Measurements from ENCODE around the gene TOMM7. TPM values are rescaled to one million over a fixed set of nuclear protein-coding genes. Genes with fewer than 3 reads are reported as not detected.

Gene TOMM7
- total RNA-seq, 1 donor from 2014 or later = 324 TPM

DNA sequence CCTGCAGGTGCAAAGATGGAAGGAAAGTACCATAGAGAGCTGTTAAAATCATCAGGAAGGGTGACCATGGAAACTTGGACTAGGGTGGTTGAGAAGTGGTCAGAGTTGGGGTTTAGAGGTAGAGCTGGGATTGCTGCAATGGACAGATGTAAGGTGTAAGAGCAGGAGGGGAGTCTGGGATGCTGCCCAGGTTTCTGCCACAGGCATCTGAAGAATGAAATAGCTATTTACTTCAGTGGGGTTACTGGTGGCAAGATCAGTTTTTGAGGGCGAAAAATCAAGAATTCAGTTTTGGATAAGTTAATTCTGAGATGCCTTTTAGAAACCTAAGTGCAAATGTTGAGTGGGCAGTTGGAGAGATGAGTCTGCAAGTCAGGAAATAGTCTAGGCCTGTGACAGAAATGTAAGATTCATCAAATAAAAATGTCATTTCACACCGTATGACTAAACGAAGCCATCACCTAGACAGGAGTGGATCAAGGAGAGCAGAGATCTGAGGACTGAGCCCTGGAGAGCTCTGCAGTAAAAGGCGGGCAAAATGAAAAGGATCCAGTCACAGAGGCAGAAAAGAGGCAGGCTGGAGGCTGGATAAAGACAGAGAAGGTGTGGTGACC is 22.7 kb upstream of the TOMM7 start:
- H3K4me1 Mint-ChIP-seq = no peaks in the 10 kb centered on the region
- ChIA-PET CTCF (interaction anchor here (1.0 kb wide), 1 partner anchor 172 kb away, joined by 3 read pairs; no protein-coding TSS in a partner anchor), POLR2A (interaction anchor here (0.7 kb wide), 1 partner anchor 56 kb away, joined by 5 read pairs; no protein-coding TSS in a partner anchor)
- no peak for ATAC-seq (ENCODE audit: low read depth)
- H3K27me3 Mint-ChIP-seq = no peaks in the 10 kb centered on the region
- H3K4me3 Mint-ChIP-seq = no peak overlapping the region
- no peaks in the 10 kb centered on the region for H3K9me3 Mint-ChIP-seq
- DNase-seq = no peak
- no peaks in the 10 kb centered on the region for H3K36me3 Mint-ChIP-seq (ENCODE audit: low read depth)
- intact Hi-C loops (cut with micrococcal nuclease) = no loop called here
- H3K27ac Mint-ChIP-seq = no peak overlapping the region
- TF ChIP-seq, protein P1, sequence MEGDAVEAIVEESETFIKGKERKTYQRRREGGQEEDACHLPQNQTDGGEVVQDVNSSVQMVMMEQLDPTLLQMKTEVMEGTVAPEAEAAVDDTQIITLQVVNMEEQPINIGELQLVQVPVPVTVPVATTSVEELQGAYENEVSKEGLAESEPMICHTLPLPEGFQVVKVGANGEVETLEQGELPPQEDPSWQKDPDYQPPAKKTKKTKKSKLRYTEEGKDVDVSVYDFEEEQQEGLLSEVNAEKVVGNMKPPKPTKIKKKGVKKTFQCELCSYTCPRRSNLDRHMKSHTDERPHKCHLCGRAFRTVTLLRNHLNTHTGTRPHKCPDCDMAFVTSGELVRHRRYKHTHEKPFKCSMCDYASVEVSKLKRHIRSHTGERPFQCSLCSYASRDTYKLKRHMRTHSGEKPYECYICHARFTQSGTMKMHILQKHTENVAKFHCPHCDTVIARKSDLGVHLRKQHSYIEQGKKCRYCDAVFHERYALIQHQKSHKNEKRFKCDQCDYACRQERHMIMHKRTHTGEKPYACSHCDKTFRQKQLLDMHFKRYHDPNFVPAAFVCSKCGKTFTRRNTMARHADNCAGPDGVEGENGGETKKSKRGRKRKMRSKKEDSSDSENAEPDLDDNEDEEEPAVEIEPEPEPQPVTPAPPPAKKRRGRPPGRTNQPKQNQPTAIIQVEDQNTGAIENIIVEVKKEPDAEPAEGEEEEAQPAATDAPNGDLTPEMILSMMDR (IDR thresholded peaks at IDR 0.05) = no peak

DNA sequence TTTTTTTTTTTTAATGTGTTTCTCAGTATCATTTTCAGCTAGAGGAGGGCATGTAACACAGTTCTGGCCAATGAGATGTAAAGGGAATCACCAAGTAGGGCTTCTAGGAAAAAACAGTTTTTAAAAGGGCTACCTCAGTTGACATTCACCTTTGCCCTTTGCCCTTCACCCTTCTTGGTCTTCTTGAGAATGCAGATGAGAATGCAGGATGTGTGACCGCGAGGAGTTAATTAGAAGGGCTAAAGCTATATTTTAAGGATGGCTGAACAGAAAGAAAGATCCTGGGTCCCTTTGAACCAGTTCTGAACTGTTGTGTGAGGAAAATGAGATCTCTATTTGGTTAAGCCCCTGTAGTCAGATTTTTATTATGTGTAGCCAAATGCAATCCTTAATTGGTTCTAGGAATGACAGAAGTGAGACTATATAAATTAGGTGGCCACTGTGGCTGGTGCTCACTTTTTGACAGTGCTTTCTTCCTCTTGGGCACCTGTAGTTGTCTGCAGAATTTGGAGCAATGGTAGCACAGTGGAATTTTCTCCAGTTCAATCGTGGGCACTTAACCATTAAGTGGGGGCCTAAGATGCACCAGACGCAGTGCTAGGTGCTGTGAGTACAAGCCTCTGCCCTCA is 21.1 kb upstream of the TOMM7 start:
- H3K27me3 Mint-ChIP-seq = no peaks in the 10 kb centered on the region
- CTCF ChIA-PET = no interaction called here
- intact Hi-C loops (cut with micrococcal nuclease) = no loop called here
- POLR2A ChIA-PET = no interaction called here
- H3K9me3 Mint-ChIP-seq = no peaks in the 10 kb centered on the region
- H3K27ac Mint-ChIP-seq = no peak overlapping the region
- H3K4me1 Mint-ChIP-seq = no peaks in the 10 kb centered on the region
- H3K4me3 Mint-ChIP-seq = no peak overlapping the region
- TF ChIP-seq, protein P1 (IDR thresholded peaks at IDR 0.05) = no peak
- ATAC-seq (ENCODE audit: low read depth) (no peak), DNase-seq (no peak)
- H3K36me3 Mint-ChIP-seq (ENCODE audit: low read depth) = no peaks in the 10 kb centered on the region

DNA sequence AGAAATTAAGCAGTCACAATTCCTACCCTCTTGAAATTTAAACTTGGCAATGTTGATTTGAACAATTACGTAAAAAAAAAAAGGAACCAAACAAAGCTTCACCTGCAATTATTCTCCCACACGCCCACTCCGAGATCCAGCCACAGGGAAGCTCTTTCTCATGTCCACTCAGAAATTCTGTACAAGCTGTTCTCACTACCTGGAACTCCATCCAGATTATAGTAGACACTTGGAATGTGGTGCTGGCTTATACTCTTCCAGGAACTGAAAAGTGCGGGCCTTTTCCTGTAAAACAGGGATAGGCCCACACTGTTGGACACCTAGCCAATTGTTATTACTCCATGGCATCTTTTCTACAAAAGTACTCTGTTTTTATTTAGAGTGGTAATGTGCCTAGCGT is 20.3 kb upstream of the TOMM7 start:
- intact Hi-C loops (cut with micrococcal nuclease) = no loop called here
- Mint-ChIP-seq H3K9me3 (no peaks in the 10 kb centered on the region), H3K4me1 (no peaks in the 10 kb centered on the region), H3K27ac (no peak overlapping the region), H3K27me3 (no peaks in the 10 kb centered on the region), H3K4me3 (no peak overlapping the region), H3K36me3 (ENCODE audit: low read depth) (no peaks in the 10 kb centered on the region)
- ATAC-seq (ENCODE audit: low read depth) (no peak), DNase-seq (no peak)
- ChIA-PET CTCF (no interaction called here), POLR2A (no interaction called here)
- TF ChIP-seq, protein P1 (IDR thresholded peaks at IDR 0.05) = no peak

DNA sequence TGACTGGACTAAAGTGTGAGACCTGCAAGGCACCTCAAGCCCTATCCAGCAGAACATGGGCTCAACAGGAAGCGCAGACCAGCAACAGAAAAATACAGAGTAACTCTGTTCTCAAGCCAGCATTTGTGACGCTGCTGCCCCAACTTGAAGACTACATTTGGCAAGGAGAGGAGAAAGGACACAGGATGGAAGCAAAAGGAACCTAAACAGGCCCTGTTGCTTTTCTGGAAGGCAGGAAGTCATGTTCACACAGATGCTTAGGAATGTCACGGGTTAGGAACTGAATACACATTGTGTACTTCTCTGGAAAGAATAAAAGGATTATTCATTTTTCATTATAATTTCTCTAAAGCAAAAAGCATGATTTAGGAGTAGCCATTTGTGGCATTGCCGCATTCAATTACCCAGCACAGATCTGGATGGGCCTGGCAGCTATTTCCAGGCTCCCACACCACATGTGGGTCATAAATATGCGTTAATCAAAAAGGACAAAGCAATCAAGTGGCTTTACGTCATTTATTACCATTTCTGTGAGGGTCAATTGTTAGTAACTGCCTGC is 19.8 kb upstream of the TOMM7 start:
- no peak for ATAC-seq (ENCODE audit: low read depth)
- H3K4me3 Mint-ChIP-seq = no peak overlapping the region

DNA sequence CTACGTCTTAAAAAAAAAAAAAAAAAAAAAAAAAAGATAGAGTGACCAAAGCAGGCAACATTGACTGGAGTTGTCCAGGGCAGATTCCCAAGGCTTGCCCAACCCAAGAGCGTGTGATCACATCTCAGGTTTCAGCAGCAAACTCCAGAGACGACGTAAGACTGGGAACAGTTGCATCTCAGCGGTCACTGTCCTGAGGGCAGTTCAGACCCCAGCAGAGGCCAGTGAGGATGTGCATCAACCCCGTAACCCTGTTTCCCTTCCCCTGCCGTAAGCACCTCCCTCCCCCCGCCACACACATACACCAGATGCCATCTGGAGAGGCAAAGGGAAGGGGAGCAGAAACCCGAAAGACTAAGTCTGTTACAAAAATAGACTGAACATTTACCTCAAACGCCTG is 19.3 kb upstream of the TOMM7 start:
- no peaks in the 10 kb centered on the region for H3K27me3 Mint-ChIP-seq
- ChIA-PET CTCF (no interaction called here), POLR2A (no interaction called here)
- TF ChIP-seq, protein P1 (IDR thresholded peaks at IDR 0.05) = no peak
- H3K4me3 Mint-ChIP-seq = no peak overlapping the region
- H3K27ac Mint-ChIP-seq = no peak overlapping the region
- no peaks in the 10 kb centered on the region for H3K36me3 Mint-ChIP-seq (ENCODE audit: low read depth)
- no peak for ATAC-seq (ENCODE audit: low read depth)
- no peak for DNase-seq
- no peaks in the 10 kb centered on the region for H3K9me3 Mint-ChIP-seq
- intact Hi-C loops (cut with micrococcal nuclease) = no loop called here
- no peaks in the 10 kb centered on the region for H3K4me1 Mint-ChIP-seq

More for the DNA sequence above, 19.8 kb upstream of the TOMM7 start:
- ChIA-PET POLR2A (no interaction called here), CTCF (no interaction called here)
- Mint-ChIP-seq H3K9me3 (no peaks in the 10 kb centered on the region), H3K27me3 (no peaks in the 10 kb centered on the region), H3K27ac (no peak overlapping the region), H3K4me1 (no peaks in the 10 kb centered on the region), H3K36me3 (ENCODE audit: low read depth) (no peaks in the 10 kb centered on the region)
- TF ChIP-seq, protein P1 (IDR thresholded peaks at IDR 0.05) = no peak
- DNase-seq = no peak
- intact Hi-C loops (cut with micrococcal nuclease) = no loop called here
